Caco-2 (cell line): ENCODE data around the gene ADGRL2. TPM values are rescaled to one million over a fixed set of nuclear protein-coding genes. Genes with fewer than 3 reads are reported as not detected.

Experiments
- BruUV-seq: library from RNA; stranded (reverse); fragments of 400-500 nt; replicated peaks from 2 replicates; lab custom pipeline; 2021; lab: Mats Ljungman, UMichigan
- CTCF ChIA-PET: fragments of 300-600 bp; sonication (Branson Sonifier 250); formaldehyde crosslinking; loops from one replicate; lab custom pipeline; 2022; ENCODE audit warnings: antibody characterized with exemption; lab: Charles Lee
- POLR2A ChIA-PET: fragments of 300-600 bp; sonication (Branson Sonifier 250); formaldehyde crosslinking; loops from one replicate; lab custom pipeline; 2022; ENCODE audit warnings: antibody characterized with exemption; lab: Charles Lee
- DNase-seq, 2 experiments: peaks; one replicate each; pipeline versions ENCODE4 v3.0.0 to v3.0.0-alpha.2; 2020 to 2022
- H3K27me3 ChIP-seq: replicated peaks from 2 replicates; pipeline ENCODE4 v1.6.0; 2011; ENCODE audit warnings: low read length; ENCODE audit not compliant: control insufficient read depth, insufficient read depth
- H3K36me3 ChIP-seq: 2 replicates; pipeline ENCODE4 v1.5.1; 2011; ENCODE audit warnings: low read length; ENCODE audit not compliant: control insufficient read depth, insufficient read depth
- H3K4me1 ChIP-seq: fragments of 250-450 bp; sonication (Bioruptor Pico); 2 replicates; pipeline ENCODE4 v1.5.1; 2020; ENCODE audit warnings: mild to moderate bottlenecking
- H3K4me3 ChIP-seq: 2 replicates; pipeline ENCODE4 v1.5.1; 2011; ENCODE audit warnings: low read depth, mild to moderate bottlenecking, control low read depth, low read length
- H3K9me3 ChIP-seq: fragments of 250-450 bp; sonication (Bioruptor Pico); 2 replicates; pipeline ENCODE4 v1.5.1; 2020; ENCODE audit warnings: mild to moderate bottlenecking, moderate library complexity
- H3K27ac Mint-ChIP-seq: one replicate; pipeline ENCODE4 v1.8.0; 2022; ENCODE audit warnings: mixed read lengths; ENCODE audit not compliant: unreplicated experiment
- H3K27me3 Mint-ChIP-seq: one replicate; pipeline ENCODE4 v1.8.0; 2022; ENCODE audit warnings: mixed read lengths; ENCODE audit not compliant: insufficient read depth, unreplicated experiment
- H3K36me3 Mint-ChIP-seq: one replicate; pipeline ENCODE4 v1.8.0; 2022; ENCODE audit warnings: mild to moderate bottlenecking, mixed read lengths; ENCODE audit not compliant: insufficient read depth, unreplicated experiment
- H3K4me1 Mint-ChIP-seq: one replicate; pipeline ENCODE4 v1.8.0; 2022; ENCODE audit warnings: low read depth, mixed read lengths; ENCODE audit not compliant: unreplicated experiment
- H3K4me3 Mint-ChIP-seq: one replicate; pipeline ENCODE4 v1.8.0; 2022; ENCODE audit warnings: mild to moderate bottlenecking, moderate library complexity, mixed read lengths; ENCODE audit not compliant: unreplicated experiment
- H3K9me3 Mint-ChIP-seq: one replicate; pipeline ENCODE4 v1.8.0; 2022; ENCODE audit warnings: mixed read lengths; ENCODE audit not compliant: unreplicated experiment
- intact Hi-C: fragments of 100-400 bp; cut with micrococcal nuclease; formaldehyde crosslinking; loops from one replicate; pipeline ENCODE4 v1.10.0; 2022; ENCODE audit not compliant: unreplicated experiment
- total RNA-seq: library from RNA; stranded (reverse); gene quantifications from 2 replicates; pipeline ENCODE4 v1.2.3, GENCODE V29; 2022
- TF ChIP-seq, protein P1 (sequence below), 2 experiments: fragments of 200-600 bp in 1 of 2; IDR thresholded peaks; 1 replicate in 1 of 2; 2 replicates in 1 of 2; pipeline versions ENCODE4 v1.5.1 to v1.8.0; 2011 to 2022; ENCODE audit warnings: antibody characterized with exemption in 1 of 2, control low read depth in 1 of 2, inconsistent platforms in 1 of 2, low read depth in 1 of 2, low read length in 1 of 2, mild to moderate bottlenecking in 1 of 2, moderate library complexity in 1 of 2; ENCODE audit not compliant: insufficient read depth in 1 of 2, severe bottlenecking in 1 of 2, unreplicated experiment in 1 of 2

ADGRL2 gene
- total RNA-seq, 1 experiment from 2014 or later: 3.8 TPM

GRCh38 chr1:81804312-81804711 is 3.6 kb downstream of the ADGRL2 start:
- Histone ChIP-seq H3K36me3 (no peaks in the 10 kb centered on the region), H3K4me3 (no peak overlapping the region), H3K4me1 (no peaks in the 10 kb centered on the region; the same call in 1 of the 2 replicates), H3K9me3 (no peaks in the 10 kb centered on the region), H3K27me3 (no peaks in the 10 kb centered on the region; the same call in 1 of the 2 replicates)
- POLR2A ChIA-PET: no interaction called here
- Mint-ChIP-seq H3K9me3 (no peaks in the 10 kb centered on the region), H3K4me1 (no peaks in the 10 kb centered on the region), H3K27ac (no peak overlapping the region), H3K36me3 (no peaks in the 10 kb centered on the region), H3K4me3 (peak overlapping the region; percentile 83), H3K27me3 (peaks cover 8% of the 10 kb centered on the region)
- TF ChIP-seq, protein P1, sequence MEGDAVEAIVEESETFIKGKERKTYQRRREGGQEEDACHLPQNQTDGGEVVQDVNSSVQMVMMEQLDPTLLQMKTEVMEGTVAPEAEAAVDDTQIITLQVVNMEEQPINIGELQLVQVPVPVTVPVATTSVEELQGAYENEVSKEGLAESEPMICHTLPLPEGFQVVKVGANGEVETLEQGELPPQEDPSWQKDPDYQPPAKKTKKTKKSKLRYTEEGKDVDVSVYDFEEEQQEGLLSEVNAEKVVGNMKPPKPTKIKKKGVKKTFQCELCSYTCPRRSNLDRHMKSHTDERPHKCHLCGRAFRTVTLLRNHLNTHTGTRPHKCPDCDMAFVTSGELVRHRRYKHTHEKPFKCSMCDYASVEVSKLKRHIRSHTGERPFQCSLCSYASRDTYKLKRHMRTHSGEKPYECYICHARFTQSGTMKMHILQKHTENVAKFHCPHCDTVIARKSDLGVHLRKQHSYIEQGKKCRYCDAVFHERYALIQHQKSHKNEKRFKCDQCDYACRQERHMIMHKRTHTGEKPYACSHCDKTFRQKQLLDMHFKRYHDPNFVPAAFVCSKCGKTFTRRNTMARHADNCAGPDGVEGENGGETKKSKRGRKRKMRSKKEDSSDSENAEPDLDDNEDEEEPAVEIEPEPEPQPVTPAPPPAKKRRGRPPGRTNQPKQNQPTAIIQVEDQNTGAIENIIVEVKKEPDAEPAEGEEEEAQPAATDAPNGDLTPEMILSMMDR (IDR thresholded peaks at IDR 0.05; ENCODE audit: insufficient read depth in 1 of 2, low read depth in 1 of 2, low read length in 1 of 2, severe bottlenecking in 1 of 2, unreplicated experiment in 1 of 2): no peak
- CTCF ChIA-PET: no interaction called here
- intact Hi-C loops: loop anchor here (5.0 kb wide), 1 partner anchor 497 kb away; no protein-coding TSS in a partner anchor
- no peak for DNase-seq
- BruUV-seq: no TSS peak

- Mint-ChIP-seq H3K36me3 (no peaks in the 10 kb centered on the region), H3K27ac (no peak overlapping the region), H3K4me1 (no peaks in the 10 kb centered on the region), H3K4me3 (no peak overlapping the region), H3K9me3 (no peaks in the 10 kb centered on the region), H3K27me3 (peaks cover 5% of the 10 kb centered on the region)
- Histone ChIP-seq H3K4me1 (no peaks in the 10 kb centered on the region), H3K9me3 (no peaks in the 10 kb centered on the region), H3K36me3 (no peaks in the 10 kb centered on the region), H3K4me3 (no peak overlapping the region), H3K27me3 (no peaks in the 10 kb centered on the region; the same call in 1 of the 2 replicates)
- TF ChIP-seq, protein P1 (IDR thresholded peaks at IDR 0.05; ENCODE audit: insufficient read depth in 1 of 2, low read depth in 1 of 2, low read length in 1 of 2, severe bottlenecking in 1 of 2, unreplicated experiment in 1 of 2): no peak
- DNase-seq: no peak
- ChIA-PET POLR2A (no interaction called here), CTCF (interaction anchor here (0.9 kb wide), 1 partner anchor 256 kb away, joined by 4 read pairs; no protein-coding TSS in a partner anchor)
- BruUV-seq: no TSS peak
- intact Hi-C loops: no loop called here
Observed at GRCh38 chr1:81805537-81806431, 5.0 kb downstream of the ADGRL2 start.

- H3K9me3 ChIP-seq: no peaks in the 10 kb centered on the region
- intact Hi-C loops: no loop called here
- H3K36me3 ChIP-seq: no peaks in the 10 kb centered on the region
- Mint-ChIP-seq H3K36me3 (no peaks in the 10 kb centered on the region), H3K9me3 (no peaks in the 10 kb centered on the region), H3K4me3 (no peak overlapping the region), H3K27me3 (peaks cover 5% of the 10 kb centered on the region), H3K27ac (no peak overlapping the region), H3K4me1 (no peaks in the 10 kb centered on the region)
- H3K4me1 ChIP-seq: no peaks in the 10 kb centered on the region
- CTCF ChIA-PET: interaction anchor here (0.9 kb wide), 1 partner anchor 257 kb away, joined by 4 read pairs; no protein-coding TSS in a partner anchor
- H3K4me3 ChIP-seq: no peak overlapping the region
- POLR2A ChIA-PET: no interaction called here
- H3K27me3 ChIP-seq: no peaks in the 10 kb centered on the region; the same call in 1 of the 2 replicates
- no TSS peak for BruUV-seq
- DNase-seq: no peak
- TF ChIP-seq, protein P1 (IDR thresholded peaks at IDR 0.05; ENCODE audit: insufficient read depth in 1 of 2, low read depth in 1 of 2, low read length in 1 of 2, severe bottlenecking in 1 of 2, unreplicated experiment in 1 of 2): no peak
Observed at GRCh38 chr1:81806432-81806770, 5.7 kb downstream of the ADGRL2 start.
